ENCODE data around the gene ATF7IP2. TPM values are rescaled to one million over a fixed set of nuclear protein-coding genes. Genes with fewer than 3 reads are reported as not detected.
"Not testable (repeated sequence)": the region's sequence is repeated elsewhere in the genome, so short reads cannot be mapped to it uniquely, and the experiment has no call there.

The ATF7IP2 gene
- total and polyA plus RNA-seq, 2 donors (not counting 3 experiments of a cell fraction or from before 2014, with no cell fraction given), result 9.7 to 14.6 TPM

DNA sequence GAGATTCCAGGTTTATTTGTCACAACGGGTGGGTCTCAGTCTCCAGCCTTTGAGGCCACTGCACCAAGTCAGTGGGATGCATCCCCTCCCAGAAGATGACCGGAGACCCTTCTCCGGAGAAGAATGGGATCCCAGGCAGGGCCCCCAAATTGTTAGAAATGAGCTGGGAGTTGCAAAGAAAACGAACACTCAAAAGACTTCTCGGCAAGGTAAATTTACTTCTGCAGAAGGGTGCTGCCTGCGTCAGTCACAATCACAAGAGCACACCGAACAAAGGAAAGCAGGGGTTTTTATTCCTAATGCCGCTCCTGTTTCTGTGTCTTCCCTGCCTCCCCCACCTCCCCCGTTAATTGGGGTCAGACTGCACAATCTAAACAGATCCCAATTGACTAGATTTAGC, 61.4 kb downstream of the ATF7IP2 start:
- dilution Hi-C loops (cut with MboI; ENCODE audit: extremely low pct_ligation_motif_present, low sequenced_read_pairs), result no loop called here
- H3K36me3 ChIP-seq (ENCODE audit: control insufficient read depth in 2 of 2, extremely low read depth in 1 of 2, insufficient read depth in 2 of 2, low read length in 2 of 2), result peaks cover 0 to 2% of the 10 kb centered on the region in 2 experiments
- intact Hi-C loops (cut with micrococcal nuclease), result no loop called here
- FAIRE-seq (no peak), DNase-seq (ENCODE audit: low read depth, low spot score) (no peak)
- no peaks in the 10 kb centered on the region for H3K27me3 ChIP-seq (ENCODE audit: control insufficient read depth in 2 of 2, insufficient read depth in 2 of 2, low read length in 2 of 2)
- H3K9me3 ChIP-seq (replicated peaks; ENCODE audit: control insufficient read depth, insufficient read depth, low read length), result no peaks in the 10 kb centered on the region
- H3K79me2 ChIP-seq (ENCODE audit: control insufficient read depth, insufficient read depth, low read length), result no peaks in the 10 kb centered on the region
- no peak overlapping the region for H3K4me3 ChIP-seq (replicated peaks in 1 of 3; ENCODE audit: insufficient read depth in 1 of 3, low read depth in 1 of 3, low read length in 3 of 3)
- H3K9me1 ChIP-seq (replicated peaks; ENCODE audit: control insufficient read depth, extremely low read depth, insufficient read depth, low read length), result no peaks in the 10 kb centered on the region
- TF ChIP-seq, protein P1, sequence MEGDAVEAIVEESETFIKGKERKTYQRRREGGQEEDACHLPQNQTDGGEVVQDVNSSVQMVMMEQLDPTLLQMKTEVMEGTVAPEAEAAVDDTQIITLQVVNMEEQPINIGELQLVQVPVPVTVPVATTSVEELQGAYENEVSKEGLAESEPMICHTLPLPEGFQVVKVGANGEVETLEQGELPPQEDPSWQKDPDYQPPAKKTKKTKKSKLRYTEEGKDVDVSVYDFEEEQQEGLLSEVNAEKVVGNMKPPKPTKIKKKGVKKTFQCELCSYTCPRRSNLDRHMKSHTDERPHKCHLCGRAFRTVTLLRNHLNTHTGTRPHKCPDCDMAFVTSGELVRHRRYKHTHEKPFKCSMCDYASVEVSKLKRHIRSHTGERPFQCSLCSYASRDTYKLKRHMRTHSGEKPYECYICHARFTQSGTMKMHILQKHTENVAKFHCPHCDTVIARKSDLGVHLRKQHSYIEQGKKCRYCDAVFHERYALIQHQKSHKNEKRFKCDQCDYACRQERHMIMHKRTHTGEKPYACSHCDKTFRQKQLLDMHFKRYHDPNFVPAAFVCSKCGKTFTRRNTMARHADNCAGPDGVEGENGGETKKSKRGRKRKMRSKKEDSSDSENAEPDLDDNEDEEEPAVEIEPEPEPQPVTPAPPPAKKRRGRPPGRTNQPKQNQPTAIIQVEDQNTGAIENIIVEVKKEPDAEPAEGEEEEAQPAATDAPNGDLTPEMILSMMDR (IDR thresholded peaks at IDR 0.05; ENCODE audit: extremely low read depth in 1 of 2, insufficient read depth in 1 of 2, low read depth in 1 of 2, low read length in 2 of 2), result no peak
- TF ChIP-seq MAX (IDR thresholded peaks at IDR 0.05; ENCODE audit: insufficient read depth, insufficient read length) (no peak), POLR2AphosphoS5 (IDR thresholded peaks at IDR 0.05; ENCODE audit: insufficient read depth, low read depth, low read length) (no peak), GATA2 (IDR thresholded peaks at IDR 0.05; ENCODE audit: insufficient read depth, insufficient read length, low read depth, low read length) (no peak), MYC (IDR thresholded peaks at IDR 0.05; ENCODE audit: low read depth, low read length) (no peak), FOS (IDR thresholded peaks at IDR 0.05; ENCODE audit: borderline replicate concordance, insufficient read depth, low read length) (no peak)
- H3K27ac ChIP-seq (ENCODE audit: insufficient read depth, low read depth, low read length), result no peak overlapping the region
- H3K4me2 ChIP-seq (ENCODE audit: insufficient read depth, low read length), result no peak overlapping the region
- no peak overlapping the region for H3K9ac ChIP-seq (replicated peaks; ENCODE audit: extremely low read depth, insufficient read depth, low read length)
- CTCF ChIA-PET, result no interaction called here
- no TSS peak for BruUV-seq (replicated peaks)
- H4K20me1 ChIP-seq (replicated peaks; ENCODE audit: control insufficient read depth, extremely low read depth, insufficient read depth, low read length), result no peaks in the 10 kb centered on the region
- H3K4me1 ChIP-seq (ENCODE audit: control insufficient read depth, extremely low read depth, insufficient read depth, low read length), result no peaks in the 10 kb centered on the region
- POLR2A ChIA-PET, result no interaction called here
- no peak overlapping the region for H2AFZ ChIP-seq (ENCODE audit: low read depth, low read length)

GRCh38 chr16:10452208-10453158, 66.6 kb downstream of the ATF7IP2 start:
- H3K79me2 ChIP-seq (ENCODE audit: control insufficient read depth, insufficient read depth, low read length); H3K4me1 ChIP-seq (ENCODE audit: control insufficient read depth, extremely low read depth, insufficient read depth, low read length); H2AFZ ChIP-seq (ENCODE audit: low read depth, low read length); intact Hi-C loops (cut with micrococcal nuclease); H3K27ac ChIP-seq (ENCODE audit: insufficient read depth, low read depth, low read length); BruUV-seq (replicated peaks); FAIRE-seq; H3K4me2 ChIP-seq (ENCODE audit: insufficient read depth, low read length); H4K20me1 ChIP-seq (replicated peaks; ENCODE audit: control insufficient read depth, extremely low read depth, insufficient read depth, low read length); H3K36me3 ChIP-seq (ENCODE audit: control insufficient read depth in 2 of 2, extremely low read depth in 1 of 2, insufficient read depth in 2 of 2, low read length in 2 of 2); H3K9ac ChIP-seq (replicated peaks; ENCODE audit: extremely low read depth, insufficient read depth, low read length); H3K27me3 ChIP-seq (ENCODE audit: control insufficient read depth in 2 of 2, insufficient read depth in 2 of 2, low read length in 2 of 2); H3K9me3 ChIP-seq (replicated peaks; ENCODE audit: control insufficient read depth, insufficient read depth, low read length); dilution Hi-C loops (cut with MboI; ENCODE audit: extremely low pct_ligation_motif_present, low sequenced_read_pairs); H3K4me3 ChIP-seq (replicated peaks in 1 of 3; ENCODE audit: insufficient read depth in 1 of 3, low read depth in 1 of 3, low read length in 3 of 3); POLR2A ChIA-PET; H3K9me1 ChIP-seq (replicated peaks; ENCODE audit: control insufficient read depth, extremely low read depth, insufficient read depth, low read length); DNase-seq (ENCODE audit: low read depth, low spot score): not testable (repeated sequence)
- CTCF ChIA-PET, result interaction anchor here (0.6 kb wide), 1 partner anchor 44 kb away, joined by 3 read pairs; no protein-coding TSS in a partner anchor
